Fibroblast of skin of right quadriceps (primary cell): Measurements from ENCODE around the gene CD7.

ENCODE experiments used
- DNase-seq: peaks from one replicate; pipeline ENCODE4 v3.0.0-alpha.2; 2013

The CD7 gene

GRCh38 chr17:82297714-82298537 is 19.5 kb downstream of the CD7 start:
- DNase-seq = peak; percentile 92

- peak; percentile 33 for DNase-seq
Measured at GRCh38 chr17:82297280-82297713, 20.1 kb downstream of the CD7 start.

- no peak for DNase-seq
Measured at GRCh38 chr17:82296511-82297279, 20.7 kb downstream of the CD7 start.

GRCh38 chr17:82295472-82295814 is 22.0 kb downstream of the CD7 start:
- DNase-seq = no peak

GRCh38 chr17:82294064-82294773 is 23.2 kb downstream of the CD7 start:
- DNase-seq = no peak

GRCh38 chr17:82292251-82293154 is 24.9 kb downstream of the CD7 start:
- peak; percentile 98 for DNase-seq

GRCh38 chr17:82291582-82292250 is 25.7 kb downstream of the CD7 start:
- no peak for DNase-seq

- DNase-seq = peak; percentile 39
Measured at GRCh38 chr17:82287868-82288801, 29.3 kb downstream of the CD7 start.

- no peak for DNase-seq
Measured at GRCh38 chr17:82287013-82287867, 30.2 kb downstream of the CD7 start.

GRCh38 chr17:82285141-82285540 is 32.3 kb downstream of the CD7 start:
- DNase-seq = no peak

- peak; percentile 53 for DNase-seq
Measured at GRCh38 chr17:82283208-82283749, 34.1 kb downstream of the CD7 start.

GRCh38 chr17:82282239-82283207 is 34.9 kb downstream of the CD7 start:
- no peak for DNase-seq

GRCh38 chr17:82281502-82282238 is 35.7 kb downstream of the CD7 start:
- DNase-seq = no peak

GRCh38 chr17:82281076-82281475 is 36.3 kb downstream of the CD7 start:
- no peak for DNase-seq

GRCh38 chr17:82280537-82280936 is 36.9 kb downstream of the CD7 start:
- no peak for DNase-seq

- DNase-seq = no peak
Measured at GRCh38 chr17:82278786-82279391, 38.5 kb downstream of the CD7 start.

- no peak for DNase-seq
Measured at GRCh38 chr17:82278308-82278707, 39.1 kb downstream of the CD7 start.
